Measurements from ENCODE around the gene OR2L5.

Gene OR2L5, protein sequence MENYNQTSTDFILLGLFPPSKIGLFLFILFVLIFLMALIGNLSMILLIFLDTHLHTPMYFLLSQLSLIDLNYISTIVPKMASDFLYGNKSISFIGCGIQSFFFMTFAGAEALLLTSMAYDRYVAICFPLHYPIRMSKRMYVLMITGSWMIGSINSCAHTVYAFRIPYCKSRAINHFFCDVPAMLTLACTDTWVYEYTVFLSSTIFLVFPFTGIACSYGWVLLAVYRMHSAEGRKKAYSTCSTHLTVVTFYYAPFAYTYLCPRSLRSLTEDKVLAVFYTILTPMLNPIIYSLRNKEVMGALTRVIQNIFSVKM

DNA sequence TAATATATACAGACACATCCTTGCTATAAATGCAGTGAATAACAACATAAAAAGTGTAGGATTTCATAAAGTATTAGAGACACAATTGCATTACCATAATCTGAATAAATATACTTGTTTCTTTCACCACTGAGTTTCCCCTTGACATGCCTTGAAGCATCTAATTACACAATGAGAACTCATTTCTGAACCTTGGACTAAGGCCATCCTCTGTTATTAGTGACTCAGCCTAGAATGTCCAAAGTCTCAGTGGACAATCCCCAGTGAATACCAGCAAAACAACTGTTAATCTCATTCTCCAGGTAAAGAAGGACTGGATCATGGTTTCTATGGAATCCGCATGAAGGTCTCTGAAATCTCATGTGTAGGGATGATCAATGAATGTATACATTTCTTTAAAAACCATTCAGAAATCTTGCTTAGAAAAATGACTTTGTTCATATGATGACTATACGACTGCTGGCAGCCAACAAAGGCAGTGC is at the start of gene OR2L5:
TSS of gene OR2L5 (plus strand) at position 432 of the 482 bp plus-strand sequence. CDS start 8,288 bp downstream, outside the sequence.
- no peak for DNase-seq (ENCODE audit: low read depth, low spot score)
- H3K27ac ChIP-seq: no peak within 1 kb of the TSS

DNA sequence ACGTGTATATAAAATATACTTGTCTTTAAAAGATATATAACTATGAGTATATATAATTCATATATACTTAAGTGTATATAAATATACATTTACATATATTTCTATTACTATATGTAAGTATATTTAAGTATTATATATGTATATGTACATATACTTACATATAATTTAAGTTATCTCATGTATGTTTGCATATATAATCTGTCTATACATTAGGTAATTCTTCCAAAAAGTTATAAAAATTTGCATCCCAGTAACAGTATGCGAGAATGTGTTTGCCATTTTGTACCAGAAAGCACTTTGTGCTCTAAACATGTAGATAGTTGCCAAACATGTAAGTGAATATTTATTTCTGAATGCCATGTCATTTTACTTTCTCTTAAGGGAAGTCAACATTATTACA is 48.5 kb upstream of the OR2L5 start, which contains the start of gene OR2AK2:
TSS of gene OR2AK2 (plus strand) at position 301 of the 400 bp plus-strand sequence. CDS start 144 bp downstream, outside the sequence.
- no peak within 1 kb of the TSS for H3K27ac ChIP-seq
- DNase-seq (ENCODE audit: low read depth, low spot score): no peak

DNA sequence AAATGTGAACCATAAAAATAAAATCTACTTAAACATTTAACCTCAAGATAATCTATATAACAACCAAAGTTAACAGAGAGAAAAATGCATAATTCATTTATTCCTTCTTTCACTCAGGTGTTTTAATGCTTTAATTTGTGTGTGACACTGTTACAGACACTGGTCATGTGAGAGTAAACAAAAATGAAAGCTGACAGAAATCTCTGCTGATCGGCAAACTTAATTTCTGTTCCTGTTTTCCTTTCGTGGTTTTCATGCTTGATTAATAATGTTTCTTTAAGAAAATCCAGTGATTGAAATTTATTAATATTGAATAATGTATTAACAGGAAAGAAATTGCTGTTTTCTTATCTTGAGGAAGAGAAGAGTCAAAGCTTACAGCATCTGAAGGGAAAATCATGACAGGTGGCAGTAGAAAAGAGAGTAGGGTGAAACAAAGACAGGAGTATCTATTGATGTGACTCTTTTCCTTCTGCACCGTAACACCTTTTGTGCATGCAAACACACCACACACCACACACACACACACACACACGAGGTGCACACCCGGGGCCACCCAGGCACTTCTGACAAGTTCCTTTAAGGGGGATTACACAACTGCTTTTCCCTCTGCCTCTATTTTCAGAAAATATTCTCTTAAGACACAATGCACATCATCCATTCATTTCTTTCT is 46.8 kb upstream of the OR2L5 start:
- no peak for DNase-seq (ENCODE audit: low read depth, low spot score)
- no peak overlapping the region for H3K27ac ChIP-seq

DNA sequence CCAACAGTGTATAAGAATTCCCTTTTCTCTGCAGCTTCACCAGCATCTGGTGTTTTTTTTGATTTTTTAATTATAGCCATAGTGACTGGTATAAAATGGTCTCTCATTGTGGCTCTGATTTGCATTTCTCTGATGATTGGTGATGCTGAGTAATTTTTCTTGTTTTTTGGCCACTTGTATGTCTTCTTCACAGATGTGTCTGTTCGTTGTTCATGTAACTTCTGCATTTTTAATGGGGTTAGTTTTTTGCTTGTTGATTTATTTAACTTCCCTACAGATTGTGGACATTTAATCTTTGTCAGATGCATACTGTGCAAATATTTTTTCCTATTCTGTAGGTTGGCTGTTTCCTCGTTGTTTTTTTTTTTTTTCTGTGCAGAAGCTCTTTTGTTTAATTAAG is 20.5 kb upstream of the OR2L5 start:
- no peak for DNase-seq (ENCODE audit: low read depth, low spot score)

DNA sequence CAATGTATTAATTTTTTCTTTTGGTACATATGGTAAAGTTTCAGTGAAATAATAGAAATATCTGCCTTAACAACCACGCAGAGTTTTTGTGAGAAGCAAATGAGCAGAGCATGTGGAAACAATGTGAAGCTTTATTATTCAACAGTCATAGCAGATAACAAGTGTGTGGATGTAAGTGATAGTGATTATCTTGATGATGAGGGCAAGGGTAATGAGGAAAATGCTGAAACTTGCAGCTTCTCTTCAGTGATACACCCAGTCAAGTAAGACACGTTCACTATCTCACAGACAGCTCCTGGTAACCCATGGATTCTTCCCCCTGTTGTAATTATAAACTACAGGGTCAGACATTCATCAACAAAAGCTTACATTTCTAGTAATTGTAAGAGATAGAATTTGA is 14.6 kb upstream of the OR2L5 start:
- no peak overlapping the region for H3K27ac ChIP-seq
- no peak for DNase-seq (ENCODE audit: low read depth, low spot score)

More for the DNA sequence above, 20.5 kb upstream of the OR2L5 start:
- H3K27ac ChIP-seq: no peak overlapping the region

DNA sequence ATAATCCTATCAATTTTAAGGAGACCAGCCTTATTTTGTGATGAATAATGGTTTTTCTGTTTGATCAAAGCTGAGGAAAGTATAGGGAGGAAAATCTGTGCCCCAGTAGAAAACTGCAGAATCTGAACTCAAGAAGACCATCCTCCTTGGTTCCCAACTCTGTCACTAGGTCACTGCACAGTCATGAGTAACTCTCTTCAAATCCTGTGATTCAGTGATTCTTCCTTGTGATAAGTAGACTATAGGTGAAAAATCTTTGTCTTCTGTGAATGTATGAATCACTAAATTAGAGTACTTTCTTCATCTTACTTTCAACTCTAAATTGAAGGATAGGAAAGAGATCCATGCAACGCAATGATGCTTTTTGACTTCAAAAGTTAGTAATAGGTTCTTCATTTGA is 13.3 kb upstream of the OR2L5 start:
- no peak overlapping the region for H3K27ac ChIP-seq
- no peak for DNase-seq (ENCODE audit: low read depth, low spot score)

DNA sequence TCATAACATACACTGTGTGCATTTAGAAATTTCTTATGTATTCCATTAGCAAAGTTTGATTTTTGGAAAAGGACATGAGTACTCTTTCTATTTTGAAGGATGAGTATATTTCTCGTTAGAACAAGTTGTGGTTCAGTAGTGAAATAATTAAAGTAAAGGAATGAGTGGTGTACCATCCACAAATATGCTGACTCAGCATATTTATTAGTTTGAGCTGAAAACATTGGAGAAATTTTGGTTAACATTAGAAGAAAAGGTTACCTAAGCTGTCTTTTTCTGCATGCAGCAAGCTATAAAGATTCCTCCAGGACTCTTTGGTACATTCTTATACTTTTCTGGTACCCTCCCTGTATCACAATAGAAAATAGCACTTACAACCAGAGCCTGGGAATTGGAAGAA is 5.7 kb upstream of the OR2L5 start:
- no peak for DNase-seq (ENCODE audit: low read depth, low spot score)
- no peak overlapping the region for H3K27ac ChIP-seq

DNA sequence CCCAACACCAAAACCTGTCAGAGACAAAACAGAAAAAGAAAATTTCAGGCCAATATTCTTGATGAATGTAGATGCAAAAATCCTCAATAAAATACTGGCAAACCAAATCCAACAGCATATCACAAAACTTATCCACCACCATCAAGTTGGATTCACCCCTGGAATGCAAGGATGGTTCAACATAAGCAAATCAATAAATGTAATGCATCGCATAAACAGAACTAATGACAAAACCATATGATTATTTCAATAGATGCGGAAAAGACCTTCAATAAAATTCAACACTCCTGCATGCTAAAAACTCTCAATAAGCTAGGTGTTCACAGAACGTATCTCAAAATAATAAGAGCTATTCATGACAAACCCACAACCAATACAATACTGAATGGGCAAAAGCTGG is 3.8 kb upstream of the OR2L5 start:
- no peak for DNase-seq (ENCODE audit: low read depth, low spot score)
- H3K27ac ChIP-seq: no peak overlapping the region

DNA sequence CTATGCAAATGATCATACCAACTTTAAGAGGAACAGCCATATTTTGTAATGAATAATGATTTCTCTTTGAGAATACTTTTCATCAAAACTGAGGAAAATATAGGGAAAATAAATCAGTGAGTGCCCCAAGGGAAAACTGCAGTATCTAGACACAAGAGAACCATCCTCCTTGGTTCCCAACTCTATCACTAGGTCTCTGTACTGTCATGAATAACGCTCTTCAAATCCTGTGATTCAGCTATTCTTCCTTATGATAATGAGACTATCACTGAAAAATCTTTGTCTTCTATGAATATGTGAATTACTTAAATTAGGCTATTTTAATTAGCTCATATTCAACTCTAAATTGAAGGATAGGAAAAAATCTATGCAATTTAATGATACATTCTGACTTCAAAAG is 2.3 kb downstream of the OR2L5 start:
- DNase-seq (ENCODE audit: low read depth, low spot score): no peak
- no peak overlapping the region for H3K27ac ChIP-seq

DNA sequence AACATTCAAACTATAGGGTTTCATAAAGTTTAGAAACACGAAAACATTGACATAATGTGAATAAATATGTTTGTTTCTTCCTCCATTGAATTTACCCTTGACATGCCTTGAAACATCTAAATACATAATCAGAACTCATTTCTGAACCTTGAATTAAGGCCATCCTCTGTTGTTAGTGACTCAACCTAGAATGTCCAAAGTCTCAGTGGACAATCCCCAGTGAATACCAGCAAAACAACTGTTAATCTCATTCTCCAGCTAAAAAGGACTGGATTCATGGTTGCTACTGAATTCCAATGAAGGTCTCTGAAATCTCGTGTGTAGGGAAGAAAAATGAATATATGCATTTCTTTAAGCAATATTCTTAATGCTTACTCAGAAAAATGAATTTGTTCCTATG is 16.3 kb downstream of the OR2L5 start, which contains the start of gene OR2L2:
TSS of gene OR2L2 (plus strand) at position 301 of the 400 bp plus-strand sequence. CDS start 8,198 bp downstream, outside the sequence.
- no peak within 1 kb of the TSS for H3K27ac ChIP-seq
- DNase-seq (ENCODE audit: low read depth, low spot score): no peak

DNA sequence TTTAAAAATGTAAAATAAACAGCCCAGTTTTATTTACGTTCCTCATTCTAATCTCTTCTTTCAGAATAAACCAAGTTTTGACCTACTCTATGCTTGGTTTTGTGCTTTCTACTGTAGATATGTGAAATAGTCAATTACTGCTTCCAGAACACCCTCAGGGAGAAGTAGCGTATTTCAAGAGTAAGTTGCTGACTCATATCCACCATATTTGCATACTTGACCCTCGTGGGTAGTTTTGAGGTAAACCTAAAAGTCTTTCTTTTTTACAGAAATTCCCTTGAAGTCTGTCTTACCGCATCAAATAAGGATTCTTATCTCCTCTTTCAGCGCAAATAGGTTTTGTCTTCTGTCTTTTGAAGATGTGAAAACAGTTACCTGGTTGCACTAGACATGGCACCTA is 31.7 kb downstream of the OR2L5 start:
- H3K27ac ChIP-seq: no peak overlapping the region
- no peak for DNase-seq (ENCODE audit: low read depth, low spot score)

DNA sequence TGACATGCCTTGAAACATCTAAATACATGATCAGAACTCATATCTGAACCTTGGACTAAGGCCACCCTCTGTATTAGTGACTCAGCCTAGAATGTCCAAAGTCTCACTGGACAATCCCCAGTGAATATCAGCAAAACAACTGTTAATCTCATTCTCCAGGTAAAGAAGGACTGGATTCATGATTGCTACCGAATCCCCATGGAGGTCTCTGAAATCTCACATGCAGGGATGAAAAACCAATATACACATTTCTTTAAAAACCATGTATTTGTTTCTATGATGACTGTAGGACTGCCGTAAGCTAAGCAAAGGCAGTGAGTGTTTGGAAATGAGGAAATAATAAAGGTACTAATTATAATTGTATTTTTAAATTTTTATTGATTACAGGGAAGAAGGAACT is 33.1 kb downstream of the OR2L5 start, which contains the start of gene OR2L3:
TSS of gene OR2L3 (plus strand) at position 301 of the 400 bp plus-strand sequence. CDS start 13,846 bp downstream, outside the sequence.
- H3K27ac ChIP-seq: no peak within 1 kb of the TSS

DNA sequence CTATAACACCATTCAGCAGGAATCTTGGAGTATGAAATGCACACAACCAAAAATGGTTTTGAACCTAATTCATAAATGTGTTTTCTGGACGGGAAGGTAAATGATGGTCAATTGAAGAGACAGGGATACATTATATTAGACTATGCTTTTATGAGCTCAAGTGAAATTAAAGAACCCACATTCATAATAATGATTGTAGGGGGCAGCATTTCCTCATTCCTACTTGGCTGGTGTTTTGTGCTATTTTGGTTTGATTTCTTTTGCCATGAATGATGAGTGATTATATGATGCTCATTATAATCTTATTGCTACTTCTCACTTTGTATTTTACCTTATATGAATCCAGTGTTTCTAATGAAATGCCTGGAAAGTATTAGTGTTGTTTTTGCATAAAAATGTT is 33.5 kb downstream of the OR2L5 start:
- no peak overlapping the region for H3K27ac ChIP-seq
- DNase-seq (ENCODE audit: low read depth, low spot score): no peak

More for the DNA sequence above, 33.1 kb downstream of the OR2L5 start, which contains the start of gene OR2L3:
- no peak for DNase-seq (ENCODE audit: low read depth, low spot score)

DNA sequence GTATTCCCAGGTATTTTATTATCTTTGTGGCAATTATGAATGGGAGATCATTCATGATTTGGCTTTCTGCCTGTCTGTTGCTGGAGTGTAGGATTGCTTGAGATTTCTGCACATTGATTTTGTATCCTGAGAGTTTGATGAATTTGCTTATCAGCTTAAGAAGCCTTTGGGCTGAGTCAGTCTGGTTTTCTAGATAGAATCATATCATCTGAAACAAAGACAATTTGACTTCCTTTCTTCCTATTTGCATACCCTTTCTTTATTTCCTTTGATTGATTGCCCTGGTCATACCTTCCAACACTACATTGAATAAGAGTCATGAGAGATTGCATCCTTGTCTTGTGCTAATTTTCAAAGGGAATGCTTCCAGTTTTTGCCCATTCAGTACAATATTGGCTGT is 41.2 kb downstream of the OR2L5 start:
- DNase-seq (ENCODE audit: low read depth, low spot score): no peak
- no peak overlapping the region for H3K27ac ChIP-seq

DNA sequence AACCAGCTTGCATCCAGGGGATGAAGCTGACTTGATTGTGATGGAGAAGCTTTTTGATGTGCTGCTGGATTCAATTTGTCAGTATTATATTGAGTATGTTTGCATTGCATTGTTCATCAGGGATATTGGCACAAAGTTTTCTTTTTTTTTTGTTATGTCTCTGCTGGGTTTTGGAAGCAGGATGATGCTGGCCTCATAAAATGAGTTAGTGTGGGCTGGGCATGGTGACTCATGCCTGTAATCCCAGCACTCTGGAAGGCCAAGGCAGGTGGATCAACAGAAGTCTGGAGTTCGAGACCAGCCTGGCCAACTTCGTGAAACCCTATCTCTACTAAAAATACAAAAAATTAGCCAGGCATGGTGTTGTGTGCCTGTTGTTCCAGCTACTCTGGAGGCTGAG is 41.8 kb downstream of the OR2L5 start:
- no peak for DNase-seq (ENCODE audit: low read depth, low spot score)
- H3K27ac ChIP-seq: no peak overlapping the region

DNA sequence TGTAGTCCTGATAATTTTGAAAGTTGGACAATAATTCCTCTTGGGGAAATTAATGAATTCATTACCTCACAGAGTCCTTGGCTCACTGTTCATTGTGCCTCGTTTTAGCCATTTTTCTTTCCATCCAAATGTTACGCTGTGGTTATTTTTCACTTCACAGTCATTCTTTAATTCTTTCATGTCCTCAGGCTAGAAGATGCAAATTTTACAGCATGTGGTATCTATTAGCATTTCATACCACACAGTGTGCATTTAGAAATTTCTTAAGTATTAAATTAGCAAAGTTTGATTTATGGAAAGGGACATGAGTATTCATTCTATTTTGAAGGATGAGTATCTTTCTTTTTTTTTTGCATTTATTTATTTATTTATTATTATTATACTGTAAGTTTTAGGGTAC is 51.6 kb downstream of the OR2L5 start:
- H3K27ac ChIP-seq: no peak overlapping the region
- DNase-seq (ENCODE audit: low read depth, low spot score): no peak

DNA sequence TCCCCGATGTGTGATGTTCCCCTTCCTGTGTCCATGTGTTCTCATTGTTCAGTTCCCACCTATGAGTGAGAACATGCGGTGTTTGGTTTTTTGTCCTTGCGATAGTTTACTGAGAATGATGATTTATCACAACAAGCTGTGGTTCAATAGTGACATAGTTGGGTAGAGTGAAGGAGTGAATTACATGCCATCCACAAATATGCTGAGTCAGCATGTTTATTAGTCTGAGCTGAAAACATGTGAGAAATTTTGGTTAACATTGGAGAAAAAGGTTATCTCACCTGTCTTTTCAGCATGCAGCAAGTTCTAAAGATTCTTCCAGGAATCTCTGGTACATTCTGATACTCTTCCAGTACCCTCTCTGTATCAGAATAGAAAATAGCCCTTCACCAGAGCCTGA is 52.1 kb downstream of the OR2L5 start:
- H3K27ac ChIP-seq: no peak overlapping the region
- no peak for DNase-seq (ENCODE audit: low read depth, low spot score)

Measured in epithelial cell of prostate (primary cell).